OCI-LY3 (cell line): ENCODE measurements around the gene FGD2.

ENCODE experiments used
- EZH2phosphoT487 ChIP-seq: fragments of 200-600 bp; shearing (Covaris generic); IDR thresholded peaks from 2 replicates; pipeline ENCODE4 v1.6.1; 2018; ENCODE audit warnings: antibody characterized with exemption, mixed run types, low read depth
- TF ChIP-seq, protein P1 (sequence below): fragments of 200-600, 300-600 bp; sonication (generic); IDR thresholded peaks from 2 replicates; pipeline ENCODE4 v1.5.1; 2014; ENCODE audit warnings: antibody characterized with exemption, low read length, low read depth

DNA sequence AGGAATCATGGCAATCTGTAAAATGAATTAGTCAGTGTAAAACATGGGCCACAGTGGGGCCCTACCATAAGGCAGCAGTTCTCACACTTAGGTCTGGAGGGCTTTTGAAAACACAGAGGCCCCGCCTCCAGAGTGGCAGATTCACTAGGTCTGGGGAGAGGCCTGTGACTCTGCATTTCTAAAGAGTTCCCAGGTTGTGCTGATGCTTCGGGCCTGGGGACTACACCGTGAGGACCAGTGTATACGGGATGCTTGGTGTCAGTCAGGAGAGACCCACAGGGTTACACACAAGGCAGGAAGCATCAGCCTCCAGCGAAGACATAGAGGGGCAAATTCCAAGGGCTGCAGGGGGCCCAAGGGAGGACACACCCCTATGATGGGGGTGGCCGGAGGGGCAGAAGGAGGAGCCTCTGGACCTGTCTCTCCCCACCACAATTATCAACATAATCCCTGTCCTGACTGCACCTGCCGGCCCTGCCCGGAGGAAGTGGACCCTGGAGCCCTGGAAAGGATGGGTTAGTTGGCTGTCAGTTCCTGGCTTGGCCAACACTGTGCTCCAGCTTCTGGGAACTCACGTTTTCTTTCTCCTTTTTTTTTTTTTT is 46.7 kb downstream of the FGD2 start:
- TF ChIP-seq, protein P1, sequence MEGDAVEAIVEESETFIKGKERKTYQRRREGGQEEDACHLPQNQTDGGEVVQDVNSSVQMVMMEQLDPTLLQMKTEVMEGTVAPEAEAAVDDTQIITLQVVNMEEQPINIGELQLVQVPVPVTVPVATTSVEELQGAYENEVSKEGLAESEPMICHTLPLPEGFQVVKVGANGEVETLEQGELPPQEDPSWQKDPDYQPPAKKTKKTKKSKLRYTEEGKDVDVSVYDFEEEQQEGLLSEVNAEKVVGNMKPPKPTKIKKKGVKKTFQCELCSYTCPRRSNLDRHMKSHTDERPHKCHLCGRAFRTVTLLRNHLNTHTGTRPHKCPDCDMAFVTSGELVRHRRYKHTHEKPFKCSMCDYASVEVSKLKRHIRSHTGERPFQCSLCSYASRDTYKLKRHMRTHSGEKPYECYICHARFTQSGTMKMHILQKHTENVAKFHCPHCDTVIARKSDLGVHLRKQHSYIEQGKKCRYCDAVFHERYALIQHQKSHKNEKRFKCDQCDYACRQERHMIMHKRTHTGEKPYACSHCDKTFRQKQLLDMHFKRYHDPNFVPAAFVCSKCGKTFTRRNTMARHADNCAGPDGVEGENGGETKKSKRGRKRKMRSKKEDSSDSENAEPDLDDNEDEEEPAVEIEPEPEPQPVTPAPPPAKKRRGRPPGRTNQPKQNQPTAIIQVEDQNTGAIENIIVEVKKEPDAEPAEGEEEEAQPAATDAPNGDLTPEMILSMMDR, result no peak
- TF ChIP-seq EZH2phosphoT487, result no peak
